Measurements from ENCODE around the gene CALB2. TPM values are rescaled to one million over a fixed set of nuclear protein-coding genes. Genes with fewer than 3 reads are reported as not detected.

Gene CALB2
- polyA plus RNA-seq, 1 donor (not counting 4 experiments of a cell fraction or from before 2014, with no cell fraction given), result 1.4 TPM

- Histone ChIP-seq H3K9me1 (ENCODE audit: control insufficient read depth, extremely low read depth, insufficient read depth, low read length) (no peaks in the 10 kb centered on the region), H3K36me3 (ENCODE audit: control insufficient read depth in 2 of 2, extremely low read depth in 1 of 2, insufficient read depth in 2 of 2, low read length in 2 of 2) (no peaks in the 10 kb centered on the region), H3K9me3 (ENCODE audit: control insufficient read depth, low read depth, low read length) (no peaks in the 10 kb centered on the region), H3K9ac (ENCODE audit: control insufficient read depth, extremely low read depth, insufficient read depth, low read length) (no peak overlapping the region), H3K4me2 (ENCODE audit: control insufficient read depth, extremely low read depth, insufficient read depth, low read depth, low read length) (peak overlapping the region; percentile 4), H3K4me3 (ENCODE audit: control insufficient read depth in 2 of 3, extremely low read depth in 1 of 3, insufficient read depth in 2 of 3, low read depth in 1 of 3, low read length in 3 of 3) (no peak overlapping the region), H3K4me1 (ENCODE audit: control insufficient read depth, extremely low read depth, insufficient read depth, low read length) (peaks cover 25% of the 10 kb centered on the region), H2AFZ (ENCODE audit: control insufficient read depth, low read length) (no peak overlapping the region), H4K20me1 (ENCODE audit: control insufficient read depth, extremely low read depth, insufficient read depth, low read length) (no peaks in the 10 kb centered on the region), H3K79me2 (ENCODE audit: control insufficient read depth, insufficient read depth, low read length) (no peaks in the 10 kb centered on the region), H3K27me3 (ENCODE audit: control insufficient read depth, extremely low read depth, insufficient read depth, low read length) (no peaks in the 10 kb centered on the region), H3K27ac (ENCODE audit: control insufficient read depth, insufficient read depth, low read length) (peak overlapping the region; percentile 53)
- TF ChIP-seq, protein P1, sequence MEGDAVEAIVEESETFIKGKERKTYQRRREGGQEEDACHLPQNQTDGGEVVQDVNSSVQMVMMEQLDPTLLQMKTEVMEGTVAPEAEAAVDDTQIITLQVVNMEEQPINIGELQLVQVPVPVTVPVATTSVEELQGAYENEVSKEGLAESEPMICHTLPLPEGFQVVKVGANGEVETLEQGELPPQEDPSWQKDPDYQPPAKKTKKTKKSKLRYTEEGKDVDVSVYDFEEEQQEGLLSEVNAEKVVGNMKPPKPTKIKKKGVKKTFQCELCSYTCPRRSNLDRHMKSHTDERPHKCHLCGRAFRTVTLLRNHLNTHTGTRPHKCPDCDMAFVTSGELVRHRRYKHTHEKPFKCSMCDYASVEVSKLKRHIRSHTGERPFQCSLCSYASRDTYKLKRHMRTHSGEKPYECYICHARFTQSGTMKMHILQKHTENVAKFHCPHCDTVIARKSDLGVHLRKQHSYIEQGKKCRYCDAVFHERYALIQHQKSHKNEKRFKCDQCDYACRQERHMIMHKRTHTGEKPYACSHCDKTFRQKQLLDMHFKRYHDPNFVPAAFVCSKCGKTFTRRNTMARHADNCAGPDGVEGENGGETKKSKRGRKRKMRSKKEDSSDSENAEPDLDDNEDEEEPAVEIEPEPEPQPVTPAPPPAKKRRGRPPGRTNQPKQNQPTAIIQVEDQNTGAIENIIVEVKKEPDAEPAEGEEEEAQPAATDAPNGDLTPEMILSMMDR (optimal IDR thresholded peaks at IDR 0.05 in 1 of 3, IDR thresholded peaks at IDR 0.05 in 1 of 3, conservative IDR thresholded peaks at IDR 0.05 in 1 of 3; ENCODE audit: extremely low read depth in 1 of 3, insufficient read depth in 2 of 3, low read length in 3 of 3), result no peak
- no peak for TF ChIP-seq EZH2 (IDR thresholded peaks at IDR 0.05; ENCODE audit: low read length)
- no peak for DNase-seq (ENCODE audit: low read depth, low spot score)
- dilution Hi-C loops (cut with MboI; ENCODE audit: extremely low pct_ligation_motif_present, low sequenced_read_pairs), result no loop called here
- peak; percentile 67 for FAIRE-seq
Observed at GRCh38 chr16:71338632-71339031, 19.9 kb upstream of the CALB2 start.

GRCh38 chr16:71339236-71340171, 19.0 kb upstream of the CALB2 start:
- FAIRE-seq (peak; percentile 90), DNase-seq (ENCODE audit: low read depth, low spot score) (peak; percentile 88)
- H3K9me1 ChIP-seq (ENCODE audit: control insufficient read depth, extremely low read depth, insufficient read depth, low read length), result no peaks in the 10 kb centered on the region
- no peaks in the 10 kb centered on the region for H4K20me1 ChIP-seq (ENCODE audit: control insufficient read depth, extremely low read depth, insufficient read depth, low read length)
- H2AFZ ChIP-seq (ENCODE audit: control insufficient read depth, low read length), result no peak overlapping the region
- no peak for TF ChIP-seq EZH2 (IDR thresholded peaks at IDR 0.05; ENCODE audit: low read length)
- TF ChIP-seq, protein P1 (optimal IDR thresholded peaks at IDR 0.05 in 1 of 3, IDR thresholded peaks at IDR 0.05 in 1 of 3, conservative IDR thresholded peaks at IDR 0.05 in 1 of 3; ENCODE audit: extremely low read depth in 1 of 3, insufficient read depth in 2 of 3, low read length in 3 of 3), result no peak
- no peaks in the 10 kb centered on the region for H3K79me2 ChIP-seq (ENCODE audit: control insufficient read depth, insufficient read depth, low read length)
- H3K4me2 ChIP-seq (ENCODE audit: control insufficient read depth, extremely low read depth, insufficient read depth, low read depth, low read length), result peak overlapping the region; percentile 4
- no peaks in the 10 kb centered on the region for H3K27me3 ChIP-seq (ENCODE audit: control insufficient read depth, extremely low read depth, insufficient read depth, low read length)
- dilution Hi-C loops (cut with MboI; ENCODE audit: extremely low pct_ligation_motif_present, low sequenced_read_pairs), result no loop called here
- H3K27ac ChIP-seq (ENCODE audit: control insufficient read depth, insufficient read depth, low read length), result peak overlapping the region; percentile 53
- no peaks in the 10 kb centered on the region for H3K36me3 ChIP-seq (ENCODE audit: control insufficient read depth in 2 of 2, extremely low read depth in 1 of 2, insufficient read depth in 2 of 2, low read length in 2 of 2)
- peaks cover 30% of the 10 kb centered on the region for H3K4me1 ChIP-seq (ENCODE audit: control insufficient read depth, extremely low read depth, insufficient read depth, low read length)
- H3K4me3 ChIP-seq (ENCODE audit: control insufficient read depth in 2 of 3, extremely low read depth in 1 of 3, insufficient read depth in 2 of 3, low read depth in 1 of 3, low read length in 3 of 3), result no peak overlapping the region
- peak overlapping the region; percentile 13 for H3K9ac ChIP-seq (ENCODE audit: control insufficient read depth, extremely low read depth, insufficient read depth, low read length)
- H3K9me3 ChIP-seq (ENCODE audit: control insufficient read depth, low read depth, low read length), result no peaks in the 10 kb centered on the region
